Dendritic cell treated with granulocyte-macrophage colony-stimulating factor and Interleukin-4, amounts not matched to agents 40 ng/mL and 50 ng/mL, for 4 days (primary cell): ENCODE data around the gene RPUSD1.

Experiments
- H3K27ac Mint-ChIP-seq: one replicate; pipeline ENCODE4 v1.8.0; 2022; ENCODE audit warnings: mild to moderate bottlenecking, mixed read lengths
- H3K27me3 Mint-ChIP-seq: one replicate; pipeline ENCODE4 v1.8.0; 2022; ENCODE audit warnings: mild to moderate bottlenecking, mixed read lengths
- H3K36me3 Mint-ChIP-seq: one replicate; pipeline ENCODE4 v1.8.0; 2022; ENCODE audit warnings: low read depth, mixed read lengths
- H3K4me1 Mint-ChIP-seq: one replicate; pipeline ENCODE4 v1.8.0; 2022; ENCODE audit warnings: low read depth, mixed read lengths
- H3K4me3 Mint-ChIP-seq: one replicate; pipeline ENCODE4 v1.8.0; 2022; ENCODE audit warnings: mild to moderate bottlenecking, moderate library complexity, mixed read lengths
- H3K9me3 Mint-ChIP-seq: one replicate; pipeline ENCODE4 v1.8.0; 2022; ENCODE audit warnings: mixed read lengths
- intact Hi-C: fragments of 100-400 bp; cut with micrococcal nuclease; formaldehyde crosslinking; loops from one replicate; pipeline ENCODE4 v1.15.0; 2022

The RPUSD1 gene

GRCh38 chr16:813916-814412 lies 25.8 kb upstream of the RPUSD1 start:
- H3K9me3 Mint-ChIP-seq: no peaks in the 10 kb centered on the region
- peaks cover 73% of the 10 kb centered on the region for H3K27me3 Mint-ChIP-seq
- no peak overlapping the region for H3K4me3 Mint-ChIP-seq
- no peak overlapping the region for H3K27ac Mint-ChIP-seq
- H3K4me1 Mint-ChIP-seq: peaks cover under 1% of the 10 kb centered on the region
- H3K36me3 Mint-ChIP-seq: no peaks in the 10 kb centered on the region
- intact Hi-C loops: loop anchor here (2.0 kb wide), 1 partner anchor 241 kb away; no protein-coding TSS in a partner anchor

GRCh38 chr16:813204-813915 lies 25.2 kb upstream of the RPUSD1 start:
- H3K36me3 Mint-ChIP-seq: no peaks in the 10 kb centered on the region
- peaks cover 75% of the 10 kb centered on the region for H3K27me3 Mint-ChIP-seq
- H3K4me3 Mint-ChIP-seq: no peak overlapping the region
- intact Hi-C loops: no loop called here
- H3K27ac Mint-ChIP-seq: no peak overlapping the region
- H3K4me1 Mint-ChIP-seq: peaks cover 6% of the 10 kb centered on the region
- H3K9me3 Mint-ChIP-seq: no peaks in the 10 kb centered on the region

GRCh38 chr16:808085-808386 lies 19.9 kb upstream of the RPUSD1 start:
- Mint-ChIP-seq H3K4me3 (peak overlapping the region; percentile 92), H3K27me3 (peaks cover 38% of the 10 kb centered on the region), H3K9me3 (no peaks in the 10 kb centered on the region), H3K36me3 (peaks cover 6% of the 10 kb centered on the region), H3K27ac (peak overlapping the region; percentile 86), H3K4me1 (peaks cover 22% of the 10 kb centered on the region)
- intact Hi-C loops: no loop called here

DNA sequence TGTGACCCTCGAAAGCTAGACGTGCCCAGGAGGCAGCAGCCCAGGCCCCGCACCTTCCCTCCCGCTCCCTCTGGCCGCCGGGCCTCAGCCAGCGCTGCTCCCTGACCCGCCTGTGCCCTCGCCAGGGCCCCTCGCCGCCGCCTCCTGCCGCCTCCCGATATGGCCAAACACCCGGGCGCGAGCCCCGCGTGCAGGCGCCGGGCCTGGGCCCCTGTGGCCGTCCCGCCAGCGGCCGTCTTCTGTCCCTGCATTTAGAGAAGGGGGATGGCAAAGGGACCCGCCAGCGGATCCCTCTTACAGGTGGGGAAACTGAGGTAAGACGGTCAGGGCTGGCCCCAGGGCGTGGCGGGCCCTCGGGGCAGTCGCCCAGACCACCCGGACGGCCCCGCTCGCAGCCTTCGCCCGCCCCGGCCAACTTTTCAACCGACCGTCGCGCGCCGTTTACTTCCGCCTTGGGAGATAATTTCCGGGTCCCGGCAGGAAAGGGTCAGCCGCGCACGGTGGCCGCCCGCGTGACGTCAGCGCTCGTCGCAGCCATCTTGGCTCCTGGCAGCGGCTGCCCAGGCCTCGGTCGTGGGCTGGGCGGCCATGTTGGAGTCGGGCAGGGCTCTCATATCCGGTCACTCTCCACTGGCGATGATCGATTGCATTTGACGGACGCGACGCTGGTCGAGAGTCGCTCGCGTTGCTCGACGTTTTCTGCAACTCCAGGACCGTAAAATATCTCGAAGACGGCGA lies 19.3 kb upstream of the RPUSD1 start:
- intact Hi-C loops: no loop called here
- Mint-ChIP-seq H3K36me3 (peaks cover 6% of the 10 kb centered on the region), H3K27me3 (peaks cover 38% of the 10 kb centered on the region), H3K4me3 (peak overlapping the region; percentile 92), H3K4me1 (peaks cover 22% of the 10 kb centered on the region), H3K9me3 (no peaks in the 10 kb centered on the region), H3K27ac (peak overlapping the region; percentile 86)

- intact Hi-C loops: no loop called here
- no peaks in the 10 kb centered on the region for H3K9me3 Mint-ChIP-seq
- peaks cover 22% of the 10 kb centered on the region for H3K4me1 Mint-ChIP-seq
- H3K4me3 Mint-ChIP-seq: no peak overlapping the region
- H3K27ac Mint-ChIP-seq: no peak overlapping the region
- peaks cover 42% of the 10 kb centered on the region for H3K27me3 Mint-ChIP-seq
- peaks cover 6% of the 10 kb centered on the region for H3K36me3 Mint-ChIP-seq
These were observed 17.3 kb upstream of the RPUSD1 start for GRCh38 chr16:805474-805873.

DNA sequence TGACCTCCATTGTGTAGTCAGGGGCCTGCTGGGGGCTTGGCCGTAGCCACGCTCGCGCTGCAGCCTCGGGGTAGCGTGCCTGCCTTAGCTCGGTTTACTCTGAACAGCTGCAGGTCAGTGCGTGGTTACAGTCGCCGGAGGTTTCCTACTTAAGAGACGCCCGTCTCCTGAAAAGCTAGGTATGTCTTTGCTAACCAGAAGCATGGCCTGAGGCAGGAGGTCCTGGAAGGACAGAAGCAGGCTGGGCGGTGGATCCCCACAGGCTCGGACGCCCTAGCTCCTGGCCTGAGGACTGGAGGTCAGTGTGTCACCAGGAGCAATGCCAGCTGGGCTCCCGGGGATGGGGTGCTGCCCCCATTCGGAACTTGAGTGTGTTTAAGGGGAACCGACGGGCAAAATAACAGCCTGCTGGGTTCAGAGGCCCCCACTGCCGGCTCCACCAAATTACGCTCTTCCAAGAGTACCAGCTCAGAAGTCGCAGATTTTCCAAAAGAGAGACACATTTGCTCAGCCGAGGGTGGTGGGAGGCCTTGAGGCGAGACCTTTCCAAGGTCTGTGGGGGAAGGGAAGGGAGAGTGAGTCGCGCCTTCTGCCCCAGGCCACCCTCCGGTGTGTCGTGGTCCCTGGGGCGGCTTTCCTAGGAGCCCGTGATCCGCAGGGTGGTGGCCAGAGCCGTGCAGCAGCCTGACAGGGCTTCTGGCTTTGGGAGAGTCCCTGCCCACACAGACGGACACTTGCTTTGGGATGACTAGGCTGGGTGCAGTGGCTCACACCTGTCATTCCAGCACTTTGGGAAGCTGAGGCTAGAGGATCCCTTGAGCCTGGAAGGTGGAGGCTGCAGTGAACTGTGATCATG lies 16.2 kb upstream of the RPUSD1 start:
- intact Hi-C loops: no loop called here
- peaks cover 45% of the 10 kb centered on the region for H3K27me3 Mint-ChIP-seq
- no peak overlapping the region for H3K27ac Mint-ChIP-seq
- H3K4me3 Mint-ChIP-seq: no peak overlapping the region
- no peaks in the 10 kb centered on the region for H3K9me3 Mint-ChIP-seq
- H3K4me1 Mint-ChIP-seq: peaks cover 22% of the 10 kb centered on the region
- peaks cover 6% of the 10 kb centered on the region for H3K36me3 Mint-ChIP-seq

DNA sequence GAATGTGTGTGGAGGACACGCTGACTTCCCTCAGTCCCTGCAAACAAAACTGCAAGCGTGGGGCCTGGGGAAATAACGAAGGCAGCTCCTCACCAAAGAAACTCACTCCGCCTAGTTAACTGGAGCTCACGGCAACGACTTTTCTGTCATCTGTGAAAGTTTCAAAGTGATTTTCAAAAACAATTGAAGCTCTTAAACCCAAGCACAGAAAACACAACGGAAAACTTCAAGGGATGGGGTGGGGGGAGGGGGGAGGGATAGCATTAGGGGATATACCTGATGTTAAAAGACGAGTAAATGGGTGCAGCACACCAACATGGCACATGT lies 15.5 kb upstream of the RPUSD1 start:
- intact Hi-C loops: no loop called here
- no peak overlapping the region for H3K4me3 Mint-ChIP-seq
- peaks cover 6% of the 10 kb centered on the region for H3K36me3 Mint-ChIP-seq
- peaks cover 52% of the 10 kb centered on the region for H3K27me3 Mint-ChIP-seq
- H3K27ac Mint-ChIP-seq: no peak overlapping the region
- no peaks in the 10 kb centered on the region for H3K9me3 Mint-ChIP-seq
- peaks cover 19% of the 10 kb centered on the region for H3K4me1 Mint-ChIP-seq

DNA sequence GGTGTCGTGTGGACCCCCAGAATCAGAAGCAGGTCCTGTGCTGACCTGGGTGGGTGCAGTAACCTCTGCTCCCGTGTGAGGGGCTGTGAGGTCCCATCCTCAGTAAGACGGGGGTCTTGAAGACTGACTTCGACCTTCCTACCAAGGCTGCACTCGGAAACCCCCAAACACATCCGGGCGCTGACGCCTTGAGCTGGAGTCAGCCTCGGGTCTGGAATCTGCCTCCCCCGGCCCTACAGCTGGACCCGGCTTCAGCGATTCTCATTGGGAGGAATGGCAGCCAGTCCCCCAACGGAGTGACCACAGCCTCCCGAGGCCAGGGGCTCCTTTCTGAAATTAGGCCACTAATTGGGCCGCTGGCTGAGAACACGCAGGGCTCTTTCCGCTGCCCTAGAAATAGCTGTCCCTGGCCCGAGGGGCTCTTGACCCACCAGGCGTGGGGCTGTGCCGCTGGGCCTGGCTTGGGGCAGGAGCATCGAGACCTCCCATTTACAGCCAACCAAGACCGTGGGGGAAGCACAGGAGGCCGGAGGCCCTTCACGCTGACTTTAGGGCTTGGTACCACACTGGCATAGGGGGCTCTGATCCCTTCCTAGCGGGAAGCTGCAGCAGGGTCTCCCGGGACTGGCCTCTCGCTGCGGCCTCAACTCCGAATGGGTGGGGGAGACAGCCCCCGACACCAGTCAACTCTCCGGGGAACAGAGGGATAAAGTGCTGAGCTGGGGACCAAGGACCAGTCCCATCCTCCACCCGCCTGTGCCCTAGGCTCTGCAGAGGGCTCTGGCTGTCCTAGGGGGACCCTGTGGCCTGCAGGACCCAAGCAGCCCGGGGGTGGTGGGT lies 15.0 kb upstream of the RPUSD1 start:
- H3K27me3 Mint-ChIP-seq: peaks cover 54% of the 10 kb centered on the region
- no peaks in the 10 kb centered on the region for H3K9me3 Mint-ChIP-seq
- no peak overlapping the region for H3K4me3 Mint-ChIP-seq
- intact Hi-C loops: no loop called here
- H3K27ac Mint-ChIP-seq: no peak overlapping the region
- peaks cover 13% of the 10 kb centered on the region for H3K4me1 Mint-ChIP-seq
- H3K36me3 Mint-ChIP-seq: peaks cover 6% of the 10 kb centered on the region

- intact Hi-C loops: no loop called here
- Mint-ChIP-seq H3K4me3 (no peak overlapping the region), H3K9me3 (no peaks in the 10 kb centered on the region), H3K27ac (no peak overlapping the region), H3K27me3 (peaks cover 56% of the 10 kb centered on the region), H3K4me1 (peaks cover 7% of the 10 kb centered on the region), H3K36me3 (peaks cover 5% of the 10 kb centered on the region)
These were observed 14.3 kb upstream of the RPUSD1 start for GRCh38 chr16:802461-802860.

DNA sequence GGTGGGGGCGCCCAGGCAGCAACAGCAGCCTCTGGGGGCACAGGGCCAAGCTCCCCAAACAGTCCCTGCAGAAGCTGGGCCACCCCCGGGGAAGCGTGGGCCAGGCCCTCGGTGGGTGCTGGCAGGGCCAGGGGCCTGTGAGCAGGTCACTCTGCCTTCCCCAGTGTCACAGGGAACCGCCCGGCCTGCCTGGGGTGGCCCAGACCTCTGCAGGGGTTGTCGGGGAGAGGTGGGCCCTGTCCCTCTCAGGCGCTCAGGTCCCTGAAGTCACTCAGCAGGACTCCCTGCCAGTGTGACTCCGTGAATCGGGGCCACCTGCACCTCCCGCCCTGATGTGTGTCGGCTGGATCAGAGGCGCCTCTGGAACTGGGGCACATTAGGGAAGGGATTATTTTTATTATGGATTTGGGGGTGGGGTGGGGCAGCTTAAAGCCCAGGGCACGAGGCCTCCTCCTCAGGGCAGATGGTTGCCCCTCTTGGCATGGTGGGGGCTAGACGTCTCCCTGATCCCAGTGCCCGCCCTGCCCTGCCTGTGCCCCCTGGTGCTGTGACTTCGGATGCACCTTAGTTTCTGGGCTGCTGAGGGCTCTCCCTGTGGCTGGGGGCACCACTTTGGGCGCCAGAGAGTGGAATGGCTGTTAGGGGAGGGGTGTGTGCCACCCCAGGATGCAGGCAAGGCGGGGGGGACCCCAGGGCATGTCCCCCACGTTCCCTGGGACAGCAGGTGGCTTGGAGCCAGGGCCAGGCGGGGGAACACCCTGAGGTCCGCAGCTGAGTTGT lies 13.6 kb upstream of the RPUSD1 start:
- no peaks in the 10 kb centered on the region for H3K9me3 Mint-ChIP-seq
- H3K27me3 Mint-ChIP-seq: peaks cover 56% of the 10 kb centered on the region
- H3K4me3 Mint-ChIP-seq: no peak overlapping the region
- intact Hi-C loops: no loop called here
- H3K27ac Mint-ChIP-seq: no peak overlapping the region
- H3K36me3 Mint-ChIP-seq: peaks cover 6% of the 10 kb centered on the region
- H3K4me1 Mint-ChIP-seq: peaks cover 7% of the 10 kb centered on the region

- intact Hi-C loops: no loop called here
- Mint-ChIP-seq H3K27ac (no peak overlapping the region), H3K4me3 (no peak overlapping the region), H3K4me1 (peaks cover 2% of the 10 kb centered on the region), H3K9me3 (no peaks in the 10 kb centered on the region), H3K27me3 (peaks cover 56% of the 10 kb centered on the region), H3K36me3 (peaks cover 10% of the 10 kb centered on the region)
These were observed 12.8 kb upstream of the RPUSD1 start for GRCh38 chr16:800834-801511.

DNA sequence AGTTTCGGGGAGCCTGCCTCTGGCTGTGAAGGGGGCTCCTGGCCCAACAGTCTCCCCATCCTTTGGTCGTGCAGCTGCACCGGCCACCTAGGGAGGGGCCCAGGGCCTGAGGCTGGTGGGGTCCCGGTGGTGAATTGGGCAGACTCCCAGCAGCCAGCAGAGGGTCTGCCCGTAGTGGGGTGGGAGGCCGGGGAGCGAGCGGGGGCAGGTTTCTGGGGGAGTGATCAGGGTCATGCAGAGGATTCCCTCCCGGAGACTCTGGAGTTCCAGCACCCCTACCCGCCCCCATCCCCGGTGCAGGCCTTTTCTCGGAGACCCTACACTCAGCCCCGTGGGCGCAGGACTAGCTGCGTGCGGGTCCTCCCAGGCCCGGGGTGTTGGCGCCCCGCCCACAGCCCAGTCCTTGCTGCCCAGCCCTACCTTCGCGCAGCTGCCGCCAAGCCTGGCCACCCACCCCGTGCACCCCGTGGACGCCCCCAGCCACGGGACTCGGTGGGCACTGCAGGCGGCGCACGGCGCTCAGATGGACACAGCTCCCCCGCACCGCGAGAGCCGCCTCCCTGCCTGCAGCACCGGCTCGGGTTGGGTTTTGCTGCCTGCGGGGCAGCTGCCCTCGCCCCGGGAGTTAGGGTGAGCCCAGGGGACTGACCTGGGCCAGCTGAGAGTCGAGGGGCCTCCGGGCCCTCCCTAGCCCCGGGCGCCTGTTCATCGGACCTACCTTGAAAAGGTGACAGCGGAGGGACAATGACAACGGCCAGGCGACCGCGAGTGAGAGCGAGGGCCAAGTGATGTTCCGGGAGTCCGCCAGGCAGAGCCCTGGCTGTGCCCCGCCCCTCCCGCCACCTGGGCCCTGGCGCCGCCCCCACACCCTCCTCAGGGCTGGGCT lies 12.0 kb upstream of the RPUSD1 start, which contains the start of gene GNG13:
Gene GNG13 (minus strand): TSS at position 787 of the 886 bp plus-strand sequence. CDS start 1,657 bp downstream, outside the sequence.
- Mint-ChIP-seq H3K27ac (no peak within 1 kb of the TSS), H3K4me3 (no peak within 1 kb of the TSS), H3K9me3 (no peaks in the 10 kb centered on the region), H3K36me3 (peaks cover 10% of the 10 kb centered on the region), H3K4me1 (no peaks in the 10 kb centered on the region), H3K27me3 (peaks cover 56% of the 10 kb centered on the region)
- intact Hi-C loops: no loop called here
